SK-MEL-5 (cell line): Measurements from ENCODE around the gene FKBP8. TPM values are rescaled to one million over a fixed set of nuclear protein-coding genes. Genes with fewer than 3 reads are reported as not detected.

Source experiments
- DNase-seq: peaks from one replicate; pipeline ENCODE4 v3.0.0-alpha.2; 2016; ENCODE audit warnings: low read depth, low spot score
- in situ Hi-C: cut with HindIII; loops from 2 replicates; pipeline ENCODE4 v1.10.0; 2016; ENCODE audit warnings: low sequenced_read_pairs, high pct_unique_total_duplicates, low pct_unique_long_range_greater_than_20kb
- total RNA-seq: library from RNA; depleted of rRNA; stranded (reverse); fragments of >200 nt; shearing (Covaris generic); gene quantifications from 2 replicates; pipeline ENCODE4 v1.2.3, GENCODE V29; 2014

The FKBP8 gene
- total RNA-seq, 1 experiment from 2014 or later = 174 TPM

GRCh38 chr19:18508585-18508984 lies 34.8 kb downstream of the FKBP8 start:
- no peak for DNase-seq
- in situ Hi-C loops = no loop called here

GRCh38 chr19:18507727-18508440 lies 35.5 kb downstream of the FKBP8 start:
- in situ Hi-C loops = no loop called here
- DNase-seq = no peak

GRCh38 chr19:18507021-18507726 lies 36.2 kb downstream of the FKBP8 start:
- in situ Hi-C loops = no loop called here
- DNase-seq = no peak

- no peak for DNase-seq
- in situ Hi-C loops = no loop called here
These were observed 37.1 kb downstream of the FKBP8 start for GRCh38 chr19:18506101-18506930.

- no peak for DNase-seq
- in situ Hi-C loops = no loop called here
These were observed 38.3 kb downstream of the FKBP8 start for GRCh38 chr19:18504886-18505610.

- DNase-seq = no peak
- in situ Hi-C loops = no loop called here
These were observed 39.1 kb downstream of the FKBP8 start for GRCh38 chr19:18503971-18504885.

- in situ Hi-C loops = no loop called here
These were observed 39.9 kb downstream of the FKBP8 start for GRCh38 chr19:18503337-18503970.

GRCh38 chr19:18502638-18503294 lies 40.6 kb downstream of the FKBP8 start:
- in situ Hi-C loops = no loop called here
- DNase-seq = no peak

More at GRCh38 chr19:18503337-18503970, 39.9 kb downstream of the FKBP8 start:
- DNase-seq = no peak

GRCh38 chr19:18502246-18502637 lies 41.1 kb downstream of the FKBP8 start:
- in situ Hi-C loops = no loop called here
- DNase-seq = no peak

GRCh38 chr19:18501832-18502231 lies 41.5 kb downstream of the FKBP8 start:
- DNase-seq = no peak
- in situ Hi-C loops = no loop called here

- DNase-seq = no peak
- in situ Hi-C loops = no loop called here
These were observed 42.0 kb downstream of the FKBP8 start for GRCh38 chr19:18501351-18501750.

GRCh38 chr19:18500799-18501198 lies 42.6 kb downstream of the FKBP8 start:
- in situ Hi-C loops = no loop called here
- DNase-seq = no peak

GRCh38 chr19:18500376-18500775 lies 43.0 kb downstream of the FKBP8 start:
- in situ Hi-C loops = no loop called here

GRCh38 chr19:18499055-18499775 lies 44.2 kb downstream of the FKBP8 start:
- in situ Hi-C loops = no loop called here
- no peak for DNase-seq

More at GRCh38 chr19:18500376-18500775, 43.0 kb downstream of the FKBP8 start:
- no peak for DNase-seq

GRCh38 chr19:18496980-18497256 lies 46.5 kb downstream of the FKBP8 start:
- DNase-seq = no peak
- in situ Hi-C loops = no loop called here
